Body of pancreas (tissue), 4 donors: ENCODE measurements around the gene CDH4.

Experiments
- POLR2A ChIP-seq, 3 donors: fragments of 450-650 bp; IDR thresholded peaks; one replicate each; pipeline ENCODE4 v1.6.1; 2016; ENCODE audit warnings: antibody characterized with exemption in 3 of 3, mild to moderate bottlenecking in 2 of 3
- TF ChIP-seq, protein P1 (sequence below), 7 experiments: fragments of 450-650 bp in 4 of 7; fragments of 200-600 bp in 3 of 7; sonication (generic) in 3 of 7; IDR thresholded peaks; one replicate each; pipeline ENCODE4 v1.5.1; 2016 to 2019; ENCODE audit warnings: antibody characterized with exemption in 7 of 7

DNA sequence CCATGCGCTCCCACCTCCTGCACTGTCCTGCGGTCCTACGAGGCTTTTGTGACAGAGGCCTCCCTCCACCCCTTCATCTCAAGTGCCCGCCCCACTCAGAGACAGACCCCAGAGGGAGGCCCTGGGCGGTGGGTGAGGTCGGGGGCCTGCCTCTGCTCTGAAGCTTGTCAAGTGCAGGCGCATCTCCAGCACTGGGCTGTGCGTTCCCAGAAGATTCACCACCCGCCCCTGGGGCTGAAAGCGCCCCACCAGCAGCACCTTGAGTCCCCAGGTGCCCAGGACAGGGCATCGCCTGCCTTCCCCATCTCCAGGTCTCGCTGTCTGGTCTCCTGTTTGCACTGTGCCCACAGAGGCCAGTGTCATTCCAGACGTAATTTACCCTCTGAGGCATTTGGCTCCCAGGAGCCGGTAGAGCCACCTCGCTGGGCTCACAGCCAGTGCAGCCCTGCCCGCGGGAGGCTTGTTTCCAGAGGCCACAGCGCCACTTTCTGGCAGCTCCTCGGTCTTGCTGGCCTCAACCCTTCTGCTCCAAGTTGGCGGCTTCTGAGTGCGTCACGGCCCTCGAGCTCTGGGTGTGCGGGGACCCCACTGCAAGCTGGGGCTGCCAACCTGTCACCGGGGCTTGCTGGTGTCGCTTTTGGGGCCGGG, 622.5 kb downstream of the CDH4 start:
- TF ChIP-seq, protein P1, sequence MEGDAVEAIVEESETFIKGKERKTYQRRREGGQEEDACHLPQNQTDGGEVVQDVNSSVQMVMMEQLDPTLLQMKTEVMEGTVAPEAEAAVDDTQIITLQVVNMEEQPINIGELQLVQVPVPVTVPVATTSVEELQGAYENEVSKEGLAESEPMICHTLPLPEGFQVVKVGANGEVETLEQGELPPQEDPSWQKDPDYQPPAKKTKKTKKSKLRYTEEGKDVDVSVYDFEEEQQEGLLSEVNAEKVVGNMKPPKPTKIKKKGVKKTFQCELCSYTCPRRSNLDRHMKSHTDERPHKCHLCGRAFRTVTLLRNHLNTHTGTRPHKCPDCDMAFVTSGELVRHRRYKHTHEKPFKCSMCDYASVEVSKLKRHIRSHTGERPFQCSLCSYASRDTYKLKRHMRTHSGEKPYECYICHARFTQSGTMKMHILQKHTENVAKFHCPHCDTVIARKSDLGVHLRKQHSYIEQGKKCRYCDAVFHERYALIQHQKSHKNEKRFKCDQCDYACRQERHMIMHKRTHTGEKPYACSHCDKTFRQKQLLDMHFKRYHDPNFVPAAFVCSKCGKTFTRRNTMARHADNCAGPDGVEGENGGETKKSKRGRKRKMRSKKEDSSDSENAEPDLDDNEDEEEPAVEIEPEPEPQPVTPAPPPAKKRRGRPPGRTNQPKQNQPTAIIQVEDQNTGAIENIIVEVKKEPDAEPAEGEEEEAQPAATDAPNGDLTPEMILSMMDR (IDR thresholded peaks at IDR 0.05), result no peak
- no peak for TF ChIP-seq POLR2A (IDR thresholded peaks at IDR 0.05)
